A549 treated with AZD9567 at 1 μM for 4 hours (cell line): ENCODE data around the gene TXLNA. TPM values are rescaled to one million over a fixed set of nuclear protein-coding genes. Genes with fewer than 3 reads are reported as not detected.

Experiments used
- total RNA-seq: library from RNA; stranded (reverse); fragments of 200-300 nt; extraction: Qiagen RNA extraction; gene quantifications from 5 replicates; pipeline ENCODE4 v1.2.3, GENCODE V29; 2022; ENCODE audit not compliant: insufficient read depth

TXLNA gene
- total RNA-seq, result 25.4 to 36.0 TPM (median 26.3 TPM) in 5 replicates

GRCh38 chr1:32179443-32180185 lies at the start of gene TXLNA:
Gene TXLNA, plus strand, starts transcription at chr1:32179675. Its CDS starts 671 bp downstream, at chr1:32180346.

GRCh38 chr1:32200226-32201010 lies 20.9 kb downstream of the TXLNA start, which contains the start of gene CCDC28B:
Gene CCDC28B, plus strand, starts transcription at chr1:32200595. Its CDS starts 1,341 bp downstream, at chr1:32201936.

GRCh38 chr1:32205401-32206370 lies 26.2 kb downstream of the TXLNA start, which contains the start of gene IQCC:
Gene IQCC, plus strand, starts transcription at chr1:32205671. Its CDS starts 11 bp downstream, at chr1:32205682.

GRCh38 chr1:32208891-32209328 lies 29.4 kb downstream of the TXLNA start, which contains the start of gene DCDC2B:
Gene DCDC2B, plus strand, starts transcription at chr1:32209089. Its CDS starts 5 bp downstream, at chr1:32209094.

GRCh38 chr1:32221980-32222755 lies 42.7 kb downstream of the TXLNA start, which contains the start of the genes EIF3I and TMEM234:
Gene EIF3I, plus strand, starts transcription at chr1:32222407. Its CDS starts 35 bp downstream, at chr1:32222442.
Gene TMEM234, minus strand, starts transcription at chr1:32222353. Its CDS starts 31 bp downstream, at chr1:32222322.

GRCh38 chr1:32246888-32247273 lies 67.4 kb downstream of the TXLNA start, which contains the start of gene FAM167B:
Gene FAM167B, plus strand, starts transcription at chr1:32247222. Its CDS starts 200 bp downstream, at chr1:32247422.

Other genes starting within 250 kb of the TXLNA start
- 154 to 255 TPM (median 169 TPM) in 5 replicates for gene PTP4A2, start 241.3 kb upstream of the TXLNA start, total RNA-seq
- gene KHDRBS1, start 165.8 kb upstream of the TXLNA start, total RNA-seq, result 120 to 137 TPM (median 136 TPM) in 5 replicates
- gene TMEM39B, start 106.7 kb upstream of the TXLNA start, total RNA-seq, result 9.9 to 13.9 TPM (median 12.3 TPM) in 5 replicates
- 13.0 to 22.9 TPM (median 13.6 TPM) in 5 replicates for gene KPNA6, start 71.6 kb upstream of the TXLNA start, total RNA-seq
- 1.6 to 2.6 TPM (median 2.1 TPM) in 4 of 5 replicates, not detected in the other for gene CCDC28B, start 20.9 kb downstream of the TXLNA start, total RNA-seq
- 1.00 to 2.5 TPM (median 1.7 TPM) in 5 replicates for gene IQCC, start 26.0 kb downstream of the TXLNA start, total RNA-seq
- gene DCDC2B, start 29.4 kb downstream of the TXLNA start, total RNA-seq, result not detected in 5 replicates
- 7.2 to 8.6 TPM (median 8.1 TPM) in 5 replicates for gene TMEM234, start 42.7 kb downstream of the TXLNA start, total RNA-seq
- gene EIF3I, start 42.7 kb downstream of the TXLNA start, total RNA-seq, result 248 to 291 TPM (median 268 TPM) in 5 replicates
- gene FAM167B, start 67.5 kb downstream of the TXLNA start, total RNA-seq, result 0.44 to 0.79 TPM (median 0.57 TPM) in 4 of 5 replicates, not detected in the other
- 0.03 to 0.08 TPM (median 0.06 TPM) in 3 of 5 replicates, not detected in the others for gene LCK, start 71.6 kb downstream of the TXLNA start, total RNA-seq
- 52.7 to 56.4 TPM (median 54.8 TPM) in 5 replicates for gene HDAC1, start 112.4 kb downstream of the TXLNA start, total RNA-seq
- 59.8 to 69.6 TPM (median 68.4 TPM) in 5 replicates for gene MARCKSL1, start 156.6 kb downstream of the TXLNA start, total RNA-seq
- gene FAM229A, start 182.8 kb downstream of the TXLNA start, total RNA-seq, result 0.71 to 5.3 TPM (median 4.9 TPM) in 5 replicates
- 0.14 TPM in 1 of 5 replicates, not detected in the others for gene TSSK3, start 182.9 kb downstream of the TXLNA start, total RNA-seq
- 17.1 to 22.1 TPM (median 20.4 TPM) in 5 replicates for gene BSDC1, start 214.8 kb downstream of the TXLNA start, total RNA-seq